HEK293T (cell line): ENCODE measurements around the gene FNDC11.

Experiments used
- CTCF ChIA-PET: fragments of 350-600 bp; formaldehyde crosslinking; extraction: SDS; loops from one replicate; lab custom pipeline; 2021; ENCODE audit warnings: antibody characterized with exemption, inconsistent platforms; lab: Yijun Ruan, JAX
- POLR2A ChIA-PET: fragments of 350-600 bp; formaldehyde crosslinking; extraction: SDS; loops from one replicate; lab custom pipeline; 2020; ENCODE audit warnings: antibody characterized with exemption, inconsistent platforms; lab: Yijun Ruan, JAX
- DNase-seq: peaks from one replicate; pipeline ENCODE4 v3.0.0; 2012; ENCODE audit warnings: mixed read lengths; ENCODE audit errors: extremely low spot score
- ARNT ChIP-seq: fragments of 450-650 bp; IDR thresholded peaks from 2 replicates; pipeline ENCODE4 v1.6.1; 2017; ENCODE audit warnings: mild to moderate bottlenecking
- BHLHE40 ChIP-seq: fragments of 450-650 bp; IDR thresholded peaks from 2 replicates; pipeline ENCODE4 v1.6.1; 2016; ENCODE audit warnings: mild to moderate bottlenecking, moderate library complexity, borderline replicate concordance
- CTBP1 ChIP-seq: fragments of 450-650 bp; IDR thresholded peaks from 2 replicates; pipeline ENCODE4 v1.6.1; 2016; ENCODE audit warnings: borderline replicate concordance
- ELF4 ChIP-seq: fragments of 450-650 bp; IDR thresholded peaks from 2 replicates; pipeline ENCODE4 v1.6.1; 2017; ENCODE audit warnings: antibody characterized with exemption
- FOXA1 ChIP-seq: fragments of 450-650 bp; IDR thresholded peaks from 2 replicates; pipeline ENCODE4 v1.6.1; 2016; ENCODE audit warnings: mild to moderate bottlenecking
- FOXK2 ChIP-seq: fragments of 450-650 bp; IDR thresholded peaks from 2 replicates; pipeline ENCODE4 v1.6.1; 2016; ENCODE audit warnings: mild to moderate bottlenecking
- FOXM1 ChIP-seq: fragments of 450-650 bp; IDR thresholded peaks from 2 replicates; pipeline ENCODE4 v1.6.1; 2017; ENCODE audit warnings: mild to moderate bottlenecking, borderline replicate concordance
- HDGF ChIP-seq: fragments of 450-650 bp; IDR thresholded peaks from 2 replicates; pipeline ENCODE4 v1.6.1; 2017; ENCODE audit warnings: antibody characterized with exemption, borderline replicate concordance
- L3MBTL2 ChIP-seq: fragments of 450-650 bp; conservative IDR thresholded peaks from 2 replicates; pipeline ENCODE4 v1.6.1; 2016; ENCODE audit warnings: mild to moderate bottlenecking
- LEF1 ChIP-seq: fragments of 450-650 bp; IDR thresholded peaks from 2 replicates; pipeline ENCODE4 v1.6.1; 2017; ENCODE audit warnings: mild to moderate bottlenecking, borderline replicate concordance
- NFRKB ChIP-seq: fragments of 450-650 bp; IDR thresholded peaks from 2 replicates; pipeline ENCODE4 v1.6.1; 2016; ENCODE audit warnings: mild to moderate bottlenecking, moderate library complexity
- SP1 ChIP-seq: fragments of 450-650 bp; IDR thresholded peaks from 2 replicates; pipeline ENCODE4 v1.6.1; 2017
- SUZ12 ChIP-seq: fragments of 450-650 bp; IDR thresholded peaks from 2 replicates; pipeline ENCODE4 v1.6.1; 2016; ENCODE audit warnings: mild to moderate bottlenecking
- TARDBP ChIP-seq: fragments of 450-650 bp; IDR thresholded peaks from 2 replicates; pipeline ENCODE4 v1.6.1; 2016
- ZNF384 ChIP-seq: fragments of 450-650 bp; IDR thresholded peaks from 2 replicates; pipeline ENCODE4 v1.6.1; 2016
- TF ChIP-seq, protein P1 (sequence below): fragments of 450-650 bp; IDR thresholded peaks from 2 replicates; pipeline ENCODE4 v1.6.1; 2016

The FNDC11 gene

DNA sequence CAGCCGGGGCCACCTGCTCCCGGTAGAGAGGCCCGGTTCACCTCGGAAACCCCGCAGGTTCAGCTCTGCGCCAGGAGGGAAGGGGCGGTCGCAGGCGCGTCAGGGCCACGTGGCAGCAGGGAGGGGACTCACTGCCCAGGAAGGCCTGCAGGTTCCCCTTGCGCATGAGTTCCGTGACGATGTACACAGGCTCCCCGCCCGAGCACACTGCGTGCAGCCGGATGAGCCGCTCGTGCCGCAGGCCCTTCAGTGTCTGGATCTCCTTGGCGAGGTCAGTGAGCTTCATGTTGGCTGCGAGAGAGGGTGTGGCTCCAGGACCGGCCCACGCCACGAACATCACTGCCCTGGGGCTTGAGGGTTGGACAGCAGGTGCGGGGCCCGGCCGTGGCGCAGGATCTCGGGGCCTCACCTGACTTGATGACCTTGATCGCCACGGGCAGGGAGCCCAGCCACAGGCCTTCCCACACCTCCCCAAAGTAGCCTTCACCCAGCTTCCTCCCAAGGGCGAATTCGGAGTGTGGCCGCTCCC, 11.9 kb upstream of the FNDC11 start:
- CTCF ChIA-PET: no interaction called here
- POLR2A ChIA-PET: interaction anchor here (1.2 kb wide), 1 partner anchor 85 kb away, joined by 4 read pairs; the partner anchor contains the start of gene GMEB2
- no peak for DNase-seq
- TF ChIP-seq ZNF384 (no peak), ARNT (no peak), NFRKB (no peak), FOXM1 (no peak), SP1 (no peak), HDGF (no peak), L3MBTL2 (no peak), FOXK2 (no peak), LEF1 (no peak), FOXA1 (no peak), ELF4 (no peak), BHLHE40 (no peak)
- TF ChIP-seq, protein P1, sequence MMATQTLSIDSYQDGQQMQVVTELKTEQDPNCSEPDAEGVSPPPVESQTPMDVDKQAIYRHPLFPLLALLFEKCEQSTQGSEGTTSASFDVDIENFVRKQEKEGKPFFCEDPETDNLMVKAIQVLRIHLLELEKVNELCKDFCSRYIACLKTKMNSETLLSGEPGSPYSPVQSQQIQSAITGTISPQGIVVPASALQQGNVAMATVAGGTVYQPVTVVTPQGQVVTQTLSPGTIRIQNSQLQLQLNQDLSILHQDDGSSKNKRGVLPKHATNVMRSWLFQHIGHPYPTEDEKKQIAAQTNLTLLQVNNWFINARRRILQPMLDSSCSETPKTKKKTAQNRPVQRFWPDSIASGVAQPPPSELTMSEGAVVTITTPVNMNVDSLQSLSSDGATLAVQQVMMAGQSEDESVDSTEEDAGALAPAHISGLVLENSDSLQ: no peak

DNA sequence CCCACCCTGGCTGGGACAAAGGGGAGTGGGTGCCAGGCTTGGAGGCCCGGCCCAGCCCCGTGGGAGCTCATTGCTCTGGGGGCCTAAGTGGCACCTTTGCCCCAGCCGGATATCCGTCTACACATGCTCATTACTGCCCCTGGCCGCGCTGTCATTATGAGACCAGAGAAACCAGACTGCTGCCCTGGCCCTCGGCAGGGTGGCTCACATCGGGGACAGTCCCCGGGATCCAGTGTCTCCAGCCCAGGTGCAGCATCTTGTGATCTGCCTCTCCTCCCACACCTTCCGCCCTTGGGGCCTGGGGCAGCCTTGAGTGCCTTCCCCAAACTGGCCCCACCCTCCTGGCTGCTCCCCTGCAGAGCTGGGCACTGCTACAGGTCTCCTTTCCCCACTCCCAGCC, 11.3 kb upstream of the FNDC11 start:
- CTCF ChIA-PET: no interaction called here
- DNase-seq: no peak
- TF ChIP-seq FOXM1 (no peak), LEF1 (no peak), ZNF384 (no peak), FOXK2 (no peak), ARNT (no peak), FOXA1 (no peak), ELF4 (no peak), SP1 (no peak), NFRKB (no peak), BHLHE40 (no peak), HDGF (no peak), SUZ12 (no peak), TARDBP (no peak), CTBP1 (no peak)
- TF ChIP-seq, protein P1: no peak
- POLR2A ChIA-PET: interaction anchor here (1.2 kb wide), 1 partner anchor 84 kb away, joined by 4 read pairs; the partner anchor contains the start of gene GMEB2

DNA sequence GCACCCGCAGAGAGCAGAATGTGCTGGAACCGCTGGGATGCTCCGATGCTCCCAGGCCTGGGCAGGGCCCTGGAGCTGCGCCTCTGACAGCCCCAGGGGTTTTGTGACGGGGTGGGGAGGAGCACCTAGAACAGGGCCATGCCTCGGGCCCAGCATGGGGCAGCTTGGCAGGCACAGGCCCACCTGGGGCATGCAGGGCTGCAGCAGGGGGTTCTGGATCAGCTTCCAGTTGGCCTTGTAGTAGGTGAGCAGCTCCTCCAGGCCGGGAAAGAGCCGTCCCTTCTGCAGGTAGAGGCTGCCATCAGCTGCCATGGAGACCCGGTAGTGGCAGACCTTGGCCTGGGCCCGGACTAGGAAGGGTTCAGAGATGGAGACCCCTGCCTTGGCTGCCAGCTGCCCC, 10.8 kb upstream of the FNDC11 start:
- CTCF ChIA-PET: no interaction called here
- TF ChIP-seq FOXK2 (no peak), SP1 (no peak), LEF1 (no peak), ARNT (no peak), HDGF (no peak), ZNF384 (no peak)
- POLR2A ChIA-PET: no interaction called here
- DNase-seq: no peak

DNA sequence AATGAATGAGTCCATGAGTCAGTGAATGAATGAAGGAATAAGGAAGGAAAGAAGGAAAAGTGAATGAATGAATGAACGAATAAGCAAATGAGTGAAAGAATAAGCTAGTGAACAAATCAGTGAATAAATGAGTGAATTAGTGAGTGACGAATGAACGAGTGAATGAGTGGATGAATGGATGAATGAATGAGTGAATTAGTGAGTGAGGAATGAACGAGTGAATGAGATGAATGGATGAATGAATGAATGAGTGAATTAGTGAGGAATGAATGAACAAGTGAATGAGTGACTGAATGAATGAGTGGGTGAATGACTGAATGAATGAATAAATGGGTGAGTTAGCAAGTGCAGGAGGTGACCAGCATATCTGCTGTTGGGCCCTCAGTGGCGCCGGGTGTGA, 10.2 kb upstream of the FNDC11 start:
- ChIA-PET CTCF (no interaction called here), POLR2A (no interaction called here)
- no peak for TF ChIP-seq NFRKB
- no peak for TF ChIP-seq CTBP1
- no peak for TF ChIP-seq TARDBP
- TF ChIP-seq SUZ12: no peak
- TF ChIP-seq L3MBTL2: no peak
- TF ChIP-seq ZNF384: no peak
- TF ChIP-seq LEF1: no peak
- TF ChIP-seq HDGF: no peak
- TF ChIP-seq, protein P1: no peak; the same call in 1 of the 2 replicates
- TF ChIP-seq FOXM1: no peak
- no peak for TF ChIP-seq SP1
- TF ChIP-seq ELF4: no peak
- no peak for TF ChIP-seq ARNT

DNA sequence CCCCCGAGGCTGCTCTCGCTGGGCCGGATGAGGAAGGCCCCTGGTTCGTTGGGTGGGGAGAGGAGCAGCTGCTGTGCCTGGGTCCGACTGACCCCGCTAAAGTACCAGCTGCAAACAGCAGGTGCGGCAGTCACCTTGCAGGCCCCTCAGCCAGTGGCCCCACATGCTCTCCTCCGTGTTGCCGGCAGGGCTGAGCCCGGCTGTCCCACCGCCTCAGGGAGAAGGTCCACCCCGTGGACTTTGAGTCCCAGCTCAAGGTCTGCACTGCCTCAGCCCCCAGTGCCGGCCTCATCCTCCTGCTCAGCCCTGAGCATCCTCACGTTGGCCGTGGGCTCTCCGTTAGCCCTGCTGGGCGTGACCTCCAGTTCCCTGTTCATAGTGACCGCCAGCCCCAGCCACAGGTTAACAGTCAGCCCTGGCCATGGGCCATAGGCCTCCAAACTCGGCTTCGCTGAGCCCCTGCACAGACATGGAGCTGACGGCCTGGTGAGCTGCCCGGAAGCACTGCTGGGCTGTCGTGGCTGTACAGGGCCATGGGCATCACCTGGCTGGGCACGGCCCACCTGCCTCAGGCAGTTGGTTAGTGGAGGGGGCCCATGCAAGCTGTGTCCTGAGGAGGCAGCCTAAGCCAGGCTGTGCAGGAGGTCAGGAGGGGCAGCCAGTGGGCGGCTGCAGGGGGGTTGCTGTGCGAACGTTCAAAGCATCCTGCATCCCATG, 9.6 kb upstream of the FNDC11 start:
- ChIA-PET CTCF (no interaction called here), POLR2A (no interaction called here)
- DNase-seq: no peak
- TF ChIP-seq NFRKB (no peak), ARNT (no peak), SUZ12 (no peak), BHLHE40 (no peak), FOXA1 (no peak), FOXM1 (no peak), LEF1 (no peak), ZNF384 (no peak), SP1 (no peak), HDGF (no peak), CTBP1 (no peak), TARDBP (no peak), FOXK2 (no peak), ELF4 (no peak), L3MBTL2 (no peak)
- TF ChIP-seq, protein P1: no peak

More for the DNA sequence above, 10.2 kb upstream of the FNDC11 start:
- DNase-seq: no peak
